ENCODE results near the gene PDLIM5. TPM values are rescaled to one million over a fixed set of nuclear protein-coding genes. Genes with fewer than 3 reads are reported as not detected.

PDLIM5 gene
- total RNA-seq, 3 donors from 2014 or later (not counting 1 experiment from before 2014, with no cell fraction given) = 41.8 to 94.8 (median 50.5) TPM

DNA sequence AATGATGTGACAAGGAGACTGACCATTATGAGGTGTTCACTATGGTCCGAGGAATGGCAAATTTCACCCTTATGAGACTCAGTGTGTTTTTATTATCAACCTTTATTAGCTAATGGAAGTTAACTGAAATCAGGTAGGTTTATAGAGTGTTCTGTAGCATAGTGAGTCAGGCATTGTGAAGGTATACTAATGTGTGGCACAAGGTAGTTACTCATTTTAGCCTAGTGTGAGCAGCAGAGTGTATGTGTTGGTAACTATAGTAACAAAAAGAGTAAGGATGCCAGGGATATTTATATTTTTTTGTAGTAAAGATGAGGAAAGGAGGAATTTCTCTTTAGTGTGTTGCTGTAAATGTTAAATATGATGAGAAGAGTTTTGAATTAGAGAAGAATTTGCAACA lies 12.0 kb downstream of the PDLIM5 start:
- Mint-ChIP-seq H3K36me3 (no peaks in the 10 kb centered on the region), H3K27ac (no peak overlapping the region), H3K4me3 (no peak overlapping the region), H3K9me3 (no peaks in the 10 kb centered on the region), H3K27me3 (ENCODE audit: low read depth in 2 of 2) (no peaks in the 10 kb centered on the region), H3K4me1 (peaks cover 13 to 23% of the 10 kb centered on the region in 2 donors)
- no peaks in the 10 kb centered on the region for H3K9me3 ChIP-seq (ENCODE audit: control insufficient read depth, insufficient read depth, low read length)
- no peak for ATAC-seq
- no peak for DNase-seq
- no peaks in the 10 kb centered on the region for H3K27me3 ChIP-seq (ENCODE audit: control insufficient read depth, insufficient read depth, low read length)
- TF ChIP-seq, protein P1, sequence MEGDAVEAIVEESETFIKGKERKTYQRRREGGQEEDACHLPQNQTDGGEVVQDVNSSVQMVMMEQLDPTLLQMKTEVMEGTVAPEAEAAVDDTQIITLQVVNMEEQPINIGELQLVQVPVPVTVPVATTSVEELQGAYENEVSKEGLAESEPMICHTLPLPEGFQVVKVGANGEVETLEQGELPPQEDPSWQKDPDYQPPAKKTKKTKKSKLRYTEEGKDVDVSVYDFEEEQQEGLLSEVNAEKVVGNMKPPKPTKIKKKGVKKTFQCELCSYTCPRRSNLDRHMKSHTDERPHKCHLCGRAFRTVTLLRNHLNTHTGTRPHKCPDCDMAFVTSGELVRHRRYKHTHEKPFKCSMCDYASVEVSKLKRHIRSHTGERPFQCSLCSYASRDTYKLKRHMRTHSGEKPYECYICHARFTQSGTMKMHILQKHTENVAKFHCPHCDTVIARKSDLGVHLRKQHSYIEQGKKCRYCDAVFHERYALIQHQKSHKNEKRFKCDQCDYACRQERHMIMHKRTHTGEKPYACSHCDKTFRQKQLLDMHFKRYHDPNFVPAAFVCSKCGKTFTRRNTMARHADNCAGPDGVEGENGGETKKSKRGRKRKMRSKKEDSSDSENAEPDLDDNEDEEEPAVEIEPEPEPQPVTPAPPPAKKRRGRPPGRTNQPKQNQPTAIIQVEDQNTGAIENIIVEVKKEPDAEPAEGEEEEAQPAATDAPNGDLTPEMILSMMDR (IDR thresholded peaks at IDR 0.05) = no peak
- H3K27ac ChIP-seq (ENCODE audit: low read length) = no peak overlapping the region
- no peaks in the 10 kb centered on the region for H3K4me1 ChIP-seq (ENCODE audit: control insufficient read depth, insufficient read depth, low read length)
- intact Hi-C loops (cut with micrococcal nuclease) = no loop called here
- no peak overlapping the region for H3K4me3 ChIP-seq (ENCODE audit: low read length)
- H3K36me3 ChIP-seq (ENCODE audit: control insufficient read depth, insufficient read depth, low read length) = no peaks in the 10 kb centered on the region
- WGBS (ENCODE audit: insufficient coverage) = no CpG with 5 or more reads among the region's 1 CpG

DNA sequence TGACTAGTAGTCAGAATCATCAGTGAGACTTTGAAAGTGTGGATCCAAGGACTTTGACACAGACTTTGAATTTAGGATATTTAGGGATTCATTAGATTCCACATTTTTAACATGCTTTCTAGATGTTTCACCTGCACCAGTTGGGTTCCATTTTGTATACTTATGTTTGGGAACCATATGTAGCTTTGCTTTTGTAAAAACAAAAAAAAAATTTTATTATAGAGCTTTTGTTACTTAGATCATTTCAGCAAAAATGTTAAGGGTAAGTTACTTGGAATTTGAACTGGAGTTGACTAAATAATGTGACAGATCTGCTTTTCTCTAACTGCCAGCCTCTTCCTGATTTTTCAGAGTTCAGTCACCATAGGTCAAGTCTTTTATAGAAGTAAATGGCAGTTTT lies 14.6 kb downstream of the PDLIM5 start:
- no peaks in the 10 kb centered on the region for H3K36me3 Mint-ChIP-seq
- Histone ChIP-seq H3K27me3 (ENCODE audit: control insufficient read depth, insufficient read depth, low read length) (no peaks in the 10 kb centered on the region), H3K9me3 (ENCODE audit: control insufficient read depth, insufficient read depth, low read length) (no peaks in the 10 kb centered on the region), H3K27ac (ENCODE audit: low read length) (no peak overlapping the region), H3K4me1 (ENCODE audit: control insufficient read depth, insufficient read depth, low read length) (no peaks in the 10 kb centered on the region), H3K36me3 (ENCODE audit: control insufficient read depth, insufficient read depth, low read length) (no peaks in the 10 kb centered on the region), H3K4me3 (ENCODE audit: low read length) (no peak overlapping the region)
- H3K27ac Mint-ChIP-seq = no peak overlapping the region
- ATAC-seq (no peak), DNase-seq (no peak)
- intact Hi-C loops (cut with micrococcal nuclease) = no loop called here
- H3K4me3 Mint-ChIP-seq = no peak overlapping the region
- peaks cover 15 to 17% of the 10 kb centered on the region in 2 donors for H3K4me1 Mint-ChIP-seq
- no peaks in the 10 kb centered on the region for H3K9me3 Mint-ChIP-seq
- TF ChIP-seq, protein P1 (IDR thresholded peaks at IDR 0.05) = no peak
- no peaks in the 10 kb centered on the region for H3K27me3 Mint-ChIP-seq (ENCODE audit: low read depth in 2 of 2)

DNA sequence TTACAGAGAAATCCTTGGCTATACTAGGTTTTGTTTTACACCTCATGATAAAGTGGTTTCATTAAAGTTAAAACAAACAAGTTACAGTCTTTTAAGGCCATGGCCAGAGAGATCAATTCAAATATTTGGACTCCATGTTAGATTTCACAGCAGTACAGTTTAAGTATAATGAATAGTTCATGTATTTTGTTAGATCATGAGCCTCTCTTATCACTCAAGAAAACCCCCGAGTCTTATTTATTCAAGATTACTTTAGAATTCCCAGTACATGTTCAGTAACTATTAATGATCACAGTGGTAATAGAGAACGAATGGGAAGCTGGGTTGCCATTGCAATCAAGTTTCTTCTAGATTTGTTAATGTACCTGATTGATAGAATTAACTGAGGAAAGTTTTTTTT lies 15.2 kb downstream of the PDLIM5 start:
- ATAC-seq (no peak), DNase-seq (no peak)
- H3K27me3 ChIP-seq (ENCODE audit: control insufficient read depth, insufficient read depth, low read length) = no peaks in the 10 kb centered on the region
- no peak overlapping the region for H3K27ac ChIP-seq (ENCODE audit: low read length)
- H3K4me1 ChIP-seq (ENCODE audit: control insufficient read depth, insufficient read depth, low read length) = no peaks in the 10 kb centered on the region
- Mint-ChIP-seq H3K27ac (no peak overlapping the region), H3K4me3 (no peak overlapping the region), H3K27me3 (ENCODE audit: low read depth in 2 of 2) (no peaks in the 10 kb centered on the region), H3K9me3 (no peaks in the 10 kb centered on the region), H3K36me3 (no peaks in the 10 kb centered on the region), H3K4me1 (peaks cover 14 to 15% of the 10 kb centered on the region in 2 donors)
- WGBS (ENCODE audit: insufficient coverage) = 88% methylated on average over 1 of the region's 2 CpGs
- no peak overlapping the region for H3K4me3 ChIP-seq (ENCODE audit: low read length)
- no peaks in the 10 kb centered on the region for H3K36me3 ChIP-seq (ENCODE audit: control insufficient read depth, insufficient read depth, low read length)
- intact Hi-C loops (cut with micrococcal nuclease) = no loop called here
- TF ChIP-seq, protein P1 (IDR thresholded peaks at IDR 0.05) = no peak
- H3K9me3 ChIP-seq (ENCODE audit: control insufficient read depth, insufficient read depth, low read length) = no peaks in the 10 kb centered on the region

DNA sequence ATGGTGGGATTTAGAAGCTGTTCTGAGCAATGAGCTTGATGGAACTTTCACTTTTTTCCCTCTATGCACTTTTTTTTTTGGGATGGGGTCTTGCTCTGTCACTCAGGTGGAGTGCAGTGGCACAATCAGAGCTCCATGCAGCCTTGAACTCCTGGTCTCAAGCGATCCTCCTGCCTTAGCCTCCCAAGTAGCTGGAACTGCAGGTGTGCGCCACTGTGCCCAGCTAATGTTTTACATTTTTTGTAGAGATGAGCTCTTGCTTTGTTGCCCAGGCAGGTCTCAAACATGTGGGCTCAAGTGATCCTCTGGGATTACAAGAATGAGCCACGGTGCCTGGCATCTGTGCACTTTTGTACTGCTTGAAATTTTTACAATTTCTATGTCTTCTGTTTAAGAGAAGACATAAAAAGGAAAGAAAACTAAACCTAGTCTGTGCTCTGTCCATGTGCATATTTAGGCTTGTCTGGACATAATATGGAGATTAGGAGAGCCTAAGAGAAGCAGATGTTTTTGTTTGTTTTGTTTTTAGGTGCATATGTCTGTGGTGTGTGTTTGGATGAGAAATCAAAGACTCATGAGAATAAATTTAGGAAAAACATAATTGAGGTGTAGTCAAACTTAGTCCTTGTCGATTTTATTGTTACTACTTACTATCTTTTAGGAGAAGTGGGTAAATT lies 16.5 kb downstream of the PDLIM5 start:
- Histone ChIP-seq H3K4me1 (ENCODE audit: control insufficient read depth, insufficient read depth, low read length) (no peaks in the 10 kb centered on the region), H3K4me3 (ENCODE audit: low read length) (no peak overlapping the region), H3K9me3 (ENCODE audit: control insufficient read depth, insufficient read depth, low read length) (no peaks in the 10 kb centered on the region), H3K27ac (ENCODE audit: low read length) (no peak overlapping the region), H3K36me3 (ENCODE audit: control insufficient read depth, insufficient read depth, low read length) (no peaks in the 10 kb centered on the region), H3K27me3 (ENCODE audit: control insufficient read depth, insufficient read depth, low read length) (no peaks in the 10 kb centered on the region)
- Mint-ChIP-seq H3K27ac (no peak overlapping the region), H3K36me3 (no peaks in the 10 kb centered on the region), H3K9me3 (no peaks in the 10 kb centered on the region), H3K27me3 (ENCODE audit: low read depth in 2 of 2) (no peaks in the 10 kb centered on the region), H3K4me1 (peaks cover 9 to 15% of the 10 kb centered on the region in 2 donors), H3K4me3 (no peak overlapping the region)
- TF ChIP-seq, protein P1 (IDR thresholded peaks at IDR 0.05) = no peak
- ATAC-seq (no peak), DNase-seq (no peak)
- intact Hi-C loops (cut with micrococcal nuclease) = no loop called here
- WGBS (ENCODE audit: insufficient coverage) = 95% methylated on average over 3 of the region's 4 CpGs

Data from natural killer cell (primary cell).